ENCODE results near the gene CCDC188. TPM values are rescaled to one million over a fixed set of nuclear protein-coding genes. Genes with fewer than 3 reads are reported as not detected.

The CCDC188 gene
- total RNA-seq (2013; cell fraction: nucleolus; rRNA removed): not detected in 2 replicates
- total RNA-seq (2014; rRNA removed): not detected in 2 replicates
- not detected in 2 replicates for total RNA-seq (2014; rRNA removed; fragmentation: Illumina TruSeq; extraction: Trizol)
- not detected in 2 replicates for total RNA-seq (2021)
- polyA plus RNA-seq (2011; ENCODE audit: low read depth): 0.18 TPM
- not detected in 2 replicates for polyA plus RNA-seq (2011; rRNA removed)
- polyA plus RNA-seq (2011; cell fraction: cytosol; rRNA removed): not detected in 2 replicates
- not detected in 2 replicates for polyA plus RNA-seq (2011; cell fraction: nucleus; rRNA removed)
- 0.10 TPM in 1 of 2 replicates, not detected in the other for polyA plus RNA-seq (2012)
- polyA plus RNA-seq (2014; fragmentation: Illumina TruSeq; extraction: Trizol): not detected in 2 replicates
- not detected for polyA plus RNA-seq (2014; fragmentation: Nextera tagmentation; extraction: Ambion mirVana)
- polyA plus RNA-seq (2014; rRNA removed): not detected in 2 replicates
- polyA plus RNA-seq (2016; fragmentation: Nextera tagmentation; extraction: Ambion mirVana): not detected
- not detected in 2 replicates for polyA minus RNA-seq (2011; rRNA and poly(A)+ RNA removed)
- polyA minus RNA-seq (2011; cell fraction: cytosol; rRNA and poly(A)+ RNA removed): not detected in 2 replicates
- not detected in 2 replicates for polyA minus RNA-seq (2011; cell fraction: nucleus; rRNA and poly(A)+ RNA removed)
- Bru-seq, nascent RNA: not detected
- BruChase-seq, experiment 1, labeled RNA remaining after a 6-hour chase: not detected
- BruChase-seq, experiment 2, labeled RNA remaining after a 2-hour chase: not detected
- long read RNA-seq, experiment 1: 0 reads
- long read RNA-seq, experiment 2: 0 reads

- peaks cover 4% of the 10 kb centered on the region; the same call in 1 of the 2 replicates for H3K4me1 ChIP-seq (ENCODE audit: control insufficient read depth, insufficient read depth, low read length)
- in situ Hi-C loops (cut with MboI) (loop anchor here (10.0 kb wide), 2 partner anchors 114 to 144 kb away; partner anchors contain the start of gene RTN4R), intact Hi-C loops (cut with micrococcal nuclease; ENCODE audit: unreplicated experiment) (no loop called here)
- no peak within 1 kb of the TSS for H3K4me3 ChIP-seq
- H2AFZ ChIP-seq (ENCODE audit: control insufficient read depth, low read depth, low read length): no peak within 1 kb of the TSS
- no peak within 1 kb of the TSS for H3K4me2 ChIP-seq (ENCODE audit: control insufficient read depth, insufficient read depth)
- ChIA-PET POLR2A (no interaction called here), SMC1A (ENCODE audit: uncharacterized antibody, unreplicated experiment) (no interaction called here), RAD21 (ENCODE audit: unreplicated experiment) (no interaction called here), CTCF (interaction anchor here (0.7 kb wide), 1 partner anchor 87 kb away, joined by 3 read pairs; no protein-coding TSS in a partner anchor)
- H3K36me3 ChIP-seq (ENCODE audit: control insufficient read depth in 2 of 2, insufficient read depth in 2 of 2, low read length in 1 of 2): no peaks in the 10 kb centered on the region
- H3K27me3 ChIP-seq (replicated peaks in 1 of 2; ENCODE audit: control insufficient read depth in 2 of 2, insufficient read depth in 2 of 2, low read length in 1 of 2): no peaks in the 10 kb centered on the region; a peak in 1 of 4 replicates
- no peak within 1 kb of the TSS for H3K9ac ChIP-seq (ENCODE audit: control insufficient read depth, insufficient read depth, low read length)
- no peak within 1 kb of the TSS for H3K27ac ChIP-seq (ENCODE audit: control insufficient read depth, insufficient read depth)
- ATAC-seq (no peak), DNase-seq (ENCODE audit: low read depth, low spot score) (no peak), FAIRE-seq (no peak)
- no peaks in the 10 kb centered on the region for H3K79me2 ChIP-seq (ENCODE audit: control insufficient read depth, insufficient read depth, low read length)
- 37% methylated on average over 11 of the region's 14 CpGs for WGBS (ENCODE audit: insufficient coverage, insufficient replicate concordance, low lambda C conversion rate, missing lambda C conversion rate)
- no TSS peak for BruUV-seq (replicated peaks)
- no peaks in the 10 kb centered on the region for H3K9me3 ChIP-seq (replicated peaks; ENCODE audit: control insufficient read depth, insufficient read depth, low read length)
- H4K20me1 ChIP-seq (ENCODE audit: control insufficient read depth, insufficient read depth): no peaks in the 10 kb centered on the region
- TF ChIP-seq USF1 (IDR thresholded peaks at IDR 0.05; ENCODE audit: borderline replicate concordance, extremely low read length, insufficient read depth, low read depth, low read length): no peak
- TF ChIP-seq ZBED1 (IDR thresholded peaks at IDR 0.05; ENCODE audit: borderline replicate concordance): no peak
- TF ChIP-seq RCOR1 (conservative IDR thresholded peaks at IDR 0.05; ENCODE audit: low read depth, low read length): no peak
- TF ChIP-seq POLR2A (IDR thresholded peaks at IDR 0.05; ENCODE audit: low read depth, low read length): no peak
- no peak for TF ChIP-seq BHLHE40 (IDR thresholded peaks at IDR 0.05; ENCODE audit: borderline replicate concordance in 1 of 2, low read depth in 2 of 2, low read length in 1 of 2)
- TF ChIP-seq ZBTB4 (CRISPR knock-in tag; IDR thresholded peaks at IDR 0.05): no peak
- no peak for TF ChIP-seq YBX1 (IDR thresholded peaks at IDR 0.05)
- TF ChIP-seq HSF1 (IDR thresholded peaks at IDR 0.05; ENCODE audit: low read depth, low read length): no peak
- no peak for TF ChIP-seq ZNF687 (IDR thresholded peaks at IDR 0.05)
Observed at GRCh38 chr22:20150381-20151275, at the start of gene CCDC188. TSS of gene CCDC188 (minus strand) at chr22:20151055. CDS start at chr22:20150986, 69 bp downstream.

All from GM12878 (cell line).